AG10803 (cell line): ENCODE measurements around the gene DIS3L2.

Experiments
- DNase-seq: peaks from one replicate; pipeline ENCODE4 v3.0.0; 2010; ENCODE audit warnings: low read depth
- H3K4me3 ChIP-seq: 2 replicates; pipeline ENCODE4 v1.5.1; 2011; ENCODE audit warnings: mild to moderate bottlenecking, low read length, control low read depth
- CTCF ChIP-seq: conservative IDR thresholded peaks from 2 replicates; pipeline ENCODE4 v1.5.1; 2011; ENCODE audit warnings: mild to moderate bottlenecking, low read length, control low read depth, inconsistent platforms

DIS3L2 gene

DNA sequence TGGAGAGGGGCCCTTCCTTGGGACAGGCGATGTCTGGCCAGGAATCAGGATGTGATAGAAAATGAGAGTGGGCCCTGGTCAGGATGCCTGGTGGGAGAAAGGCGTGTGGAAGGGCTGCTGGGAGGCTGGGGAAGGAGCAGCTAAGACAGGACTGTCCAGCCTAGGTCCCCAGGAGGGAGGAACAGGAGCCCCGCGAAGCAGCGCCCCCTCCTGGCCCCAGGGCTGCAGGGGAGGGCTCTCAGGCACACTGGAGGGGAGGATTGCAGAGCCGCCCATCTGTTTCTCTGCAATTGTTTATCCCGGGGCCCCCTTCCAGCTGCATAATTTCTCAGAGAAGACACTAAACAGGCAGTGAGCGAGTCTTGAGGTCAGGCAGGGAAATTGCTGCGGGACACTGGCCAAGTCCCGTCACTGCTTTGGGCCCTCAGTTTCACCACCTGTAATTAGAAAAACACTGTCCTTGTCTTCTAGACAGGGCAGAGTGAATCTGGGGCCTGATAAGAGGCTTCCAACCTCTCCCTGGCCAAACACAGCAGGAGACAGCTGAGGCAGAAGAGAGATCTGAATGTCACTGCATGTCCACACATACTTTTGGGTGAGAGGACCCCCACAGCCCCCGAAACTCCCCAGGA, 31.4 kb upstream of the DIS3L2 start:
- peak; percentile 24; the same call in 1 of the 2 replicates for TF ChIP-seq CTCF
- no peak overlapping the region for H3K4me3 ChIP-seq
- DNase-seq, result peak; percentile 22

DNA sequence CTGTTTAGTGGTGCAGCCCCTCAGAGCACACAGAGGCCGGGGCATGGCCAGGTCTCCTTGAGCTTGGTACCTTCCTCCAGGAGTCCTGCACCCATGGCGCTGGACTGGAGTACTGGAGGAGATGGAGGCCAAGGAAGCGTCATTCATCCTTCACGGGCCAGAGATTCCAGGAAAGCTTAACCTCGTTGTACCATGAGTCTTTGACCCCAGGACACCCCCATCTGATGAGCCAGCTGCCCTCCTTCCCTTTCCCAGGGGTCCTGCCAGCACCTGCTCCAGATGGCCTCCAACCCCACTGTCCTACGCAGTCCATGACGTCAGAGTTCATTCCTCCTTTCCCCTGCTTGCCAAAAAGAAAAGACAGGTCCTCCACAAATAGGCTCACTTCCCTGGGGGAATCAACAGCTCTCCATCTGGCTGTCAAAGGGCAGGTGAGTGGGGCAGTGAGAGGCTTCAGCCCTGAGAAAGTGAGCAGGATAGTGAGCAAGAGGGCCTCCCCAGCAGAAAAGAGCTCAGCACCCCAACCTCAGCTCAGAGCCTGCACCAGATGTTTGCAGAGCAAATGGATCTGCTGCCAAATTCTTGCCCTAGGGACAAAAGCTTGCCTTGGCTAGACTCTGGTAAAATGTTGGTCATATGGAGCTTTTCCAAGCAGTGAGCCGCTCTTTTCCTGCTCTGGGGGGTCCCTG, 30.8 kb upstream of the DIS3L2 start:
- no peak for TF ChIP-seq CTCF
- peak; percentile 25 for DNase-seq
- H3K4me3 ChIP-seq, result no peak overlapping the region

GRCh38 chr2:231931481-231931915, 30.0 kb upstream of the DIS3L2 start:
- DNase-seq, result peak; percentile 6
- no peak overlapping the region for H3K4me3 ChIP-seq
- TF ChIP-seq CTCF, result no peak

DNA sequence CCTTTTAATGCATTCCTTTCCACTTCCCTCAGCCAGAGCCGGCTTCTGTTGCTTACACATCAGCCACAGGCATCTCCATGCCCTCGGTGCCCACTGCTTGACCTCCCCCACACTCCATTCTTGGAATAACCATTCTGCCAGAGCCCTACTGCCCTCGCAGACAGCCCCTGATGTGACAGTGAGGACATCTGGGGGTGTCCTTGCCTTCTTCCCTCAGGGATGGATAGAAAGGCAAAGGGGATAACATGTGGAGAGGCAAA, 28.9 kb upstream of the DIS3L2 start:
- no peak for TF ChIP-seq CTCF
- peak; percentile 9 for DNase-seq
- H3K4me3 ChIP-seq, result no peak overlapping the region

DNA sequence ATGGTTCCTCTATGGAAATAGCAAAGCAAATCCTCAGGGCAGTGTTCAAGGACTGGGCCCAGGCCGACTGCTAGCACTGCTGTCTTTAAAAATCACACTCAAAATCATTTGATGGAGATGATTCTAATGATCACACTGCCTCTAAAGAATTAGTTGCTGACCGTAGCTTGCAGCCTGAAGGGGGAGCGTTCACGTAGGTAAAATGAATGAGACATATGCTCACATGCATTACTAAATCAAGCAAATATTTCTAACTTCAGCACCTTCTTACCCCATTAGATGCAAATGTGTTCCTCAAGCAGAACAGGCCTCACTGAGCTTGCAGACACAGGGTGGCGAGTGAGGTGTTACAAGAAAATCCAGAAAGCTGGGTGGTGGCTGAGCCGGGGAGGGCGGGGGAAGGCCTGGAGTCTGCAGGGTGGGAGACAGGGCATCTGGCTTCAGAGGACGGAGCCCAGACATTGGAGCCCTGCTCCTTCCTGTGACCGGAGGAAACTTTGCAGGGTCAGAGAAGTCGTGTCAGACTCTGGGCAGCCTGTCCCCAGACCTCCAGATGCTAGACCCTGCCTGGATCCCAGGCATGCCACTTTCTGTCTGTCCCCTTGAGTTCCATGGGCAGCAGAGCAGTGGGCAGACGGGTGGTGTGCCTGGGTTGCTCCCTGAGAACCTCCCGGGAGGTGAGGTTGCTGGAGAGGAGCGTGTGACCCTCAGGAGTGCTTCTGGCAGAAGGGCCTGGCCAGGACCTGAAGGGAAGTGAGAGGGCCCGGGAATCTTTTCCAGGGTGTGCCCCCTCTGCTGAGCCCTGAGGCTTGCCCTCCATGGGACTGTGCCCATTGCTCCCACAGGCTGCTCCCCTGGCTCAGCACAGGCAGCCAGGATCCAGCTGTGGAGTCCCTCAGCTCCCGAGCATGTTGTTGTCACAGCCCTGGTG, 28.3 kb upstream of the DIS3L2 start:
- DNase-seq, result no peak
- H3K4me3 ChIP-seq, result no peak overlapping the region
- TF ChIP-seq CTCF, result no peak

DNA sequence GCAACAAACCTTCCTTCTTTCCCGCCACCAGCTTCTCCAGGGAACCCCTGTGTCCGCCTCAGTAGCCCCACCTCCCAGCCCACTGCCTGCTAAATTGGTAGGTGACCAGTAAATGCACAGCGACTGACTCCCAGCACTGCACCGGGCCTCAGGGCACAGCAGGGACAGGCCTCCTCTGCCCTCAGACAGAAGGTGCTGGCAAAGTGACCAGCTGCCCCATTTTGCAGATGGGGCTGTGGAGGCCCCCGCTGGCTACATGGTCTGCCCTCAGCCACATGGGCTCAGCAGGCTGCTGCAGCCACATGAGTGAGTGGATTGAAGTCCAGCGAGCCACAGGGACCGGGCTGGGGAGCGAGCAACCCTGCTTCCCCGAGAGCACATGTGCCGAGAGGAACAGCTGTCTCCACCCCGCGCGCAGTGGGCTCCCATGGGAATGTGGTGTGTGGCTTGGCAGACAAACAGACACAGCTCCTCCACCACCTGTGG, 27.6 kb upstream of the DIS3L2 start:
- peak; percentile 52 for DNase-seq
- no peak for TF ChIP-seq CTCF
- no peak overlapping the region for H3K4me3 ChIP-seq
